Natural killer cell (primary cell): ENCODE results near the gene SLC6A3. TPM values are rescaled to one million over a fixed set of nuclear protein-coding genes. Genes with fewer than 3 reads are reported as not detected.

Experiments used
- ATAC-seq, 3 donors: fragments of 150-1000 bp in 2 of 3; fragments of 200-7000 bp in 1 of 3; cut with Tn5 transposase; 1 replicate in 1 of 3; 2 replicates in 2 of 3; pipeline ENCODE4 v1.10.0; 2021; ENCODE audit warnings: mild to moderate bottlenecking in 2 of 3, moderate library complexity in 2 of 3
- DNase-seq, 2 donors: peaks; one replicate each; pipeline versions ENCODE4 v3.0.0 to v3.0.0-alpha.2; 2013 to 2021; ENCODE audit warnings: mixed read lengths in 1 of 2
- H3K27ac ChIP-seq: one replicate; pipeline ENCODE4 v1.5.1; 2013; ENCODE audit warnings: mild to moderate bottlenecking, low read length
- H3K27me3 ChIP-seq: one replicate; pipeline ENCODE4 v1.6.1; 2013; ENCODE audit warnings: low read length; ENCODE audit not compliant: control insufficient read depth, insufficient read depth
- H3K36me3 ChIP-seq: one replicate; pipeline ENCODE4 v1.6.1; 2013; ENCODE audit warnings: low read length; ENCODE audit not compliant: control insufficient read depth, insufficient read depth
- H3K4me1 ChIP-seq: one replicate; pipeline ENCODE4 v1.6.1; 2013; ENCODE audit warnings: low read length; ENCODE audit not compliant: control insufficient read depth, insufficient read depth
- H3K4me3 ChIP-seq: one replicate; pipeline ENCODE4 v1.5.1; 2013; ENCODE audit warnings: low read length
- H3K9me3 ChIP-seq: one replicate; pipeline ENCODE4 v1.6.1; 2013; ENCODE audit warnings: low read length; ENCODE audit not compliant: control insufficient read depth, insufficient read depth
- H3K27ac Mint-ChIP-seq, 2 donors: one replicate each; pipeline ENCODE4 v1.8.0; 2022; ENCODE audit warnings: mild to moderate bottlenecking in 2 of 2, mixed read lengths in 2 of 2, moderate library complexity in 1 of 2
- H3K27me3 Mint-ChIP-seq, 2 donors: one replicate each; pipeline ENCODE4 v1.8.0; 2022; ENCODE audit warnings: low read depth in 2 of 2, mixed read lengths in 2 of 2
- H3K36me3 Mint-ChIP-seq: one replicate; pipeline ENCODE4 v1.8.0; 2022; ENCODE audit warnings: mixed read lengths
- H3K4me1 Mint-ChIP-seq, 2 donors: one replicate each; pipeline ENCODE4 v1.8.0; 2022; ENCODE audit warnings: mixed read lengths in 2 of 2
- H3K4me3 Mint-ChIP-seq: one replicate; pipeline ENCODE4 v1.8.0; 2022; ENCODE audit warnings: mild to moderate bottlenecking, moderate library complexity, mixed read lengths
- H3K9me3 Mint-ChIP-seq, 2 donors: one replicate each; pipeline ENCODE4 v1.8.0; 2022; ENCODE audit warnings: mixed read lengths in 2 of 2
- CTCF ChIP-seq: fragments of 200-600 bp; IDR thresholded peaks from one replicate; pipeline ENCODE4 v1.8.0; 2022; ENCODE audit warnings: antibody characterized with exemption
- WGBS: methylation state at CpG from one replicate; pipeline ENCODE4 v1.1.7; 2013; ENCODE audit warnings: missing lambda C conversion rate; ENCODE audit not compliant: insufficient coverage; 5-methylcytosine and 5-hydroxymethylcytosine counted together
- intact Hi-C: fragments of 100-400 bp; cut with micrococcal nuclease; formaldehyde crosslinking; loops from one replicate; pipeline ENCODE4 v1.14.2; 2022
- total RNA-seq, 4 donors: library from RNA; stranded (reverse); fragments of 120-200 nt in 1 of 4; gene quantifications; one replicate each; pipeline versions ENCODE4 v1.2.3 to v1.2.4, GENCODE V29; 2013 to 2022

Gene SLC6A3
- total RNA-seq, 3 donors from 2014 or later (not counting 1 experiment from before 2014, with no cell fraction given): not detected

- no peaks in the 10 kb centered on the region for H3K27me3 ChIP-seq
- 98% methylated on average over 5 of the region's 5 CpGs for WGBS
- H3K27ac ChIP-seq: no peak overlapping the region
- no peak for TF ChIP-seq CTCF
- no peaks in the 10 kb centered on the region for H3K4me1 ChIP-seq
- Mint-ChIP-seq H3K27ac (no peak overlapping the region), H3K27me3 (peaks cover 0 to 13% of the 10 kb centered on the region in 2 donors), H3K9me3 (peaks cover 9 to 12% of the 10 kb centered on the region in 2 donors), H3K36me3 (peaks cover 17% of the 10 kb centered on the region), H3K4me3 (no peak overlapping the region), H3K4me1 (no peaks in the 10 kb centered on the region)
- no peak overlapping the region for H3K4me3 ChIP-seq
- intact Hi-C loops: no loop called here
- ATAC-seq: no peak
- no peak for DNase-seq
- H3K36me3 ChIP-seq: no peaks in the 10 kb centered on the region
- H3K9me3 ChIP-seq: peaks cover 10% of the 10 kb centered on the region
These were observed 15.7 kb downstream of the SLC6A3 start for GRCh38 chr5:1429496-1429895.

GRCh38 chr5:1429066-1429465, 16.2 kb downstream of the SLC6A3 start:
- Histone ChIP-seq H3K9me3 (peaks cover 10% of the 10 kb centered on the region), H3K36me3 (no peaks in the 10 kb centered on the region), H3K27ac (no peak overlapping the region), H3K4me1 (no peaks in the 10 kb centered on the region), H3K4me3 (no peak overlapping the region), H3K27me3 (no peaks in the 10 kb centered on the region)
- DNase-seq: no peak
- TF ChIP-seq CTCF: no peak
- Mint-ChIP-seq H3K27me3 (peaks cover 3 to 15% of the 10 kb centered on the region in 2 donors), H3K36me3 (peaks cover 17% of the 10 kb centered on the region), H3K27ac (no peak overlapping the region), H3K9me3 (peaks cover 9 to 12% of the 10 kb centered on the region in 2 donors), H3K4me1 (no peaks in the 10 kb centered on the region), H3K4me3 (no peak overlapping the region)
- intact Hi-C loops: no loop called here
- 88% methylated on average over 7 of the region's 7 CpGs for WGBS
- ATAC-seq: no peak

- no peaks in the 10 kb centered on the region for H3K4me1 ChIP-seq
- ATAC-seq (no peak), DNase-seq (no peak)
- Mint-ChIP-seq H3K4me3 (no peak overlapping the region), H3K9me3 (peaks cover 9 to 12% of the 10 kb centered on the region in 2 donors), H3K27me3 (peaks cover 4 to 15% of the 10 kb centered on the region in 2 donors), H3K4me1 (no peaks in the 10 kb centered on the region), H3K27ac (no peak overlapping the region), H3K36me3 (peaks cover 17% of the 10 kb centered on the region)
- intact Hi-C loops: no loop called here
- no peaks in the 10 kb centered on the region for H3K36me3 ChIP-seq
- no peak overlapping the region for H3K27ac ChIP-seq
- peaks cover 10% of the 10 kb centered on the region for H3K9me3 ChIP-seq
- no CpG with 5 or more reads among the region's 1 CpG for WGBS
- no peak for TF ChIP-seq CTCF
- H3K27me3 ChIP-seq: no peaks in the 10 kb centered on the region
- H3K4me3 ChIP-seq: no peak overlapping the region
These were observed 17.1 kb downstream of the SLC6A3 start for GRCh38 chr5:1428107-1428506.

GRCh38 chr5:1424716-1425115, 20.5 kb downstream of the SLC6A3 start:
- H3K27ac ChIP-seq: no peak overlapping the region
- H3K36me3 ChIP-seq: no peaks in the 10 kb centered on the region
- WGBS: 90% methylated on average over 9 of the region's 9 CpGs
- peaks cover 10% of the 10 kb centered on the region for H3K9me3 ChIP-seq
- DNase-seq (no peak), ATAC-seq (no peak)
- no peaks in the 10 kb centered on the region for H3K4me1 Mint-ChIP-seq
- peaks cover 9 to 12% of the 10 kb centered on the region in 2 donors for H3K9me3 Mint-ChIP-seq
- H3K27me3 Mint-ChIP-seq: peaks cover 6 to 15% of the 10 kb centered on the region in 2 donors
- H3K4me3 ChIP-seq: no peak overlapping the region
- no peaks in the 10 kb centered on the region for H3K27me3 ChIP-seq
- H3K36me3 Mint-ChIP-seq: peaks cover 17% of the 10 kb centered on the region
- intact Hi-C loops: no loop called here
- no peaks in the 10 kb centered on the region for H3K4me1 ChIP-seq
- no peak overlapping the region for H3K27ac Mint-ChIP-seq
- TF ChIP-seq CTCF: no peak
- H3K4me3 Mint-ChIP-seq: no peak overlapping the region
